NB4 (cell line): ENCODE measurements around the gene PIGT.
"Not testable (repeated sequence)": the region's sequence is repeated elsewhere in the genome, so short reads cannot be mapped to it uniquely, and the experiment has no call there.

Source experiments
- DNase-seq: peaks from one replicate; pipeline ENCODE4 v3.0.0; 2010; ENCODE audit warnings: low read depth
- H3K4me3 ChIP-seq: one replicate; pipeline ENCODE4 v1.5.1; 2011; ENCODE audit warnings: mild to moderate bottlenecking, low read depth, low read length, moderate library complexity
- CTCF ChIP-seq: IDR thresholded peaks from one replicate; pipeline ENCODE4 v1.5.1; 2012; ENCODE audit warnings: low read depth, low read length
- MAX ChIP-seq: IDR thresholded peaks from 2 replicates; pipeline ENCODE4 v1.6.1; 2011; ENCODE audit warnings: low read depth, low read length
- MYC ChIP-seq: IDR thresholded peaks from 2 replicates; pipeline ENCODE4 v1.6.1; 2011; ENCODE audit warnings: low read depth, low read length
- POLR2A ChIP-seq: IDR thresholded peaks from 2 replicates; pipeline ENCODE4 v1.6.1; 2011; ENCODE audit warnings: mild to moderate bottlenecking; ENCODE audit not compliant: insufficient read length; ENCODE audit errors: extremely low read depth

Gene PIGT

GRCh38 chr20:45470937-45471336 lies 55.0 kb downstream of the PIGT start:
- peak; percentile 45 for DNase-seq
- TF ChIP-seq MYC (no peak), POLR2A (no peak), CTCF (peak; percentile 5), MAX (no peak)
- H3K4me3 ChIP-seq, result peak overlapping the region; percentile 43

DNA sequence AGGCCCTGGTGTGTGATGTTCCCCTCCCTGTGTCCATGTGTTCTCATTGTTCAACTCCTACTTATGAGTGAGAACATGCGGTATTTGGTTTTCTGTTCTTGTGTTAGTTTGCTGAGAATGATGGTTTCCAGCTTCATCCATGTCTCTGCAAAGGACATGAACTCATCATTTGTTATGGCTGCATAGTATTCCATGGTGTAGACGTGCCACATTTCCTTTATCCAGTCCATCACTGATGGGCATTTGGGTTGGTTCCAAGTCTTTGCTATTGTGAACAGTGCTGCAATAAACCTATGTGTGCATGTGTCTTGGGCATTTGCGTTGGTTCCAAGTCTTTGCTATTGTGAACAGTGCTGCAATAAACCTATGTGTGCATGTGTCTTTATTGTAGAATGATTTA lies 56.3 kb downstream of the PIGT start:
- DNase-seq, H3K4me3 ChIP-seq: not testable (repeated sequence)
